Calu3 (cell line): ENCODE data around the gene ACTR6. TPM values are rescaled to one million over a fixed set of nuclear protein-coding genes. Genes with fewer than 3 reads are reported as not detected.

Experiments
- BruUV-seq: library from RNA; stranded (reverse); fragments of 400-500 nt; replicated peaks from 2 replicates; lab custom pipeline; 2021; lab: Mats Ljungman, UMichigan
- CTCF ChIA-PET: fragments of 300-600 bp; sonication (Branson Sonifier 250); formaldehyde crosslinking; loops from one replicate; lab custom pipeline; 2022; ENCODE audit warnings: antibody characterized with exemption; lab: Charles Lee
- DNase-seq: peaks from one replicate; pipeline ENCODE4 v3.0.0; 2022
- H3K27ac Mint-ChIP-seq: one replicate; pipeline ENCODE4 v1.8.0; 2022; ENCODE audit warnings: mixed read lengths; ENCODE audit not compliant: unreplicated experiment
- H3K27me3 Mint-ChIP-seq: one replicate; pipeline ENCODE4 v1.8.0; 2022; ENCODE audit warnings: mixed read lengths; ENCODE audit not compliant: unreplicated experiment
- H3K36me3 Mint-ChIP-seq: one replicate; pipeline ENCODE4 v1.8.0; 2022; ENCODE audit warnings: mild to moderate bottlenecking, moderate library complexity, mixed read lengths; ENCODE audit not compliant: insufficient read depth, unreplicated experiment
- H3K4me1 Mint-ChIP-seq: one replicate; pipeline ENCODE4 v1.8.0; 2022; ENCODE audit warnings: mild to moderate bottlenecking, low read depth, mixed read lengths; ENCODE audit not compliant: unreplicated experiment
- H3K4me3 Mint-ChIP-seq: one replicate; pipeline ENCODE4 v1.8.0; 2022; ENCODE audit warnings: mild to moderate bottlenecking, low read depth, moderate library complexity, mixed read lengths; ENCODE audit not compliant: unreplicated experiment
- H3K9me3 Mint-ChIP-seq: one replicate; pipeline ENCODE4 v1.8.0; 2022; ENCODE audit warnings: low read depth, mixed read lengths; ENCODE audit not compliant: unreplicated experiment
- CTCF ChIP-seq: fragments of 200-600 bp; IDR thresholded peaks from one replicate; pipeline ENCODE4 v1.8.0; 2022; ENCODE audit warnings: antibody characterized with exemption; ENCODE audit not compliant: unreplicated experiment
- intact Hi-C: fragments of 100-400 bp; cut with micrococcal nuclease; formaldehyde crosslinking; loops from one replicate; pipeline ENCODE4 v1.10.0; 2022; ENCODE audit not compliant: unreplicated experiment
- total RNA-seq: library from RNA; stranded (reverse); gene quantifications from 2 replicates; pipeline ENCODE4 v1.2.3, GENCODE V29; 2022

The ACTR6 gene
- total RNA-seq, 1 experiment from 2014 or later: 35.2 TPM

- no peaks in the 10 kb centered on the region for H3K4me1 Mint-ChIP-seq
- H3K9me3 Mint-ChIP-seq: no peaks in the 10 kb centered on the region
- no peaks in the 10 kb centered on the region for H3K27me3 Mint-ChIP-seq
- no TSS peak for BruUV-seq
- peak; percentile 90 for DNase-seq
- intact Hi-C loops: loop anchor here (10.0 kb wide), 1 partner anchor 385 kb away; no protein-coding TSS in a partner anchor
- H3K36me3 Mint-ChIP-seq: peaks cover 34% of the 10 kb centered on the region
- TF ChIP-seq CTCF: no peak
- H3K27ac Mint-ChIP-seq: peak overlapping the region; percentile 96
- CTCF ChIA-PET: interaction anchor here (0.6 to 1.5 kb wide), 4 partner anchors 30 to 1107 kb away, joined by 3 to 6 read pairs (median 4); partner anchors contain the start of genes DEPDC4 and SCYL2
- H3K4me3 Mint-ChIP-seq: peak overlapping the region; percentile 80
These were observed 1.1 kb upstream of the ACTR6 start for GRCh38 chr12:100199347-100200149.

- Mint-ChIP-seq H3K4me3 (peak overlapping the region; percentile 80), H3K4me1 (no peaks in the 10 kb centered on the region), H3K9me3 (no peaks in the 10 kb centered on the region), H3K27ac (peak overlapping the region; percentile 96), H3K27me3 (no peaks in the 10 kb centered on the region), H3K36me3 (peaks cover 40% of the 10 kb centered on the region)
- no peak for TF ChIP-seq CTCF
- intact Hi-C loops: loop anchor here (1.0 to 10.0 kb wide), 2 partner anchors 64 to 387 kb away; no protein-coding TSS in a partner anchor
- CTCF ChIA-PET: interaction anchor here (0.7 to 1.0 kb wide), 2 partner anchors 9 to 36 kb away, joined by 3 to 4 read pairs; no protein-coding TSS in a partner anchor
- BruUV-seq: no TSS peak
- no peak for DNase-seq
These were observed 1.2 kb downstream of the ACTR6 start for GRCh38 chr12:100201604-100202423.

GRCh38 chr12:100207311-100207710, 6.7 kb downstream of the ACTR6 start:
- no peaks in the 10 kb centered on the region for H3K4me1 Mint-ChIP-seq
- no peak for DNase-seq
- H3K9me3 Mint-ChIP-seq: no peaks in the 10 kb centered on the region
- H3K4me3 Mint-ChIP-seq: no peak overlapping the region
- no peak overlapping the region for H3K27ac Mint-ChIP-seq
- H3K36me3 Mint-ChIP-seq: peaks cover 12% of the 10 kb centered on the region
- intact Hi-C loops: loop anchor here (10.0 kb wide), 1 partner anchor 393 kb away; no protein-coding TSS in a partner anchor
- CTCF ChIA-PET: interaction anchor here (0.5 kb wide), 1 partner anchor 115 kb away, joined by 4 read pairs; no protein-coding TSS in a partner anchor
- H3K27me3 Mint-ChIP-seq: no peaks in the 10 kb centered on the region
- no TSS peak for BruUV-seq
- no peak for TF ChIP-seq CTCF

GRCh38 chr12:100208834-100209233, 8.2 kb downstream of the ACTR6 start:
- intact Hi-C loops: loop anchor here (10.0 kb wide), 1 partner anchor 394 kb away; no protein-coding TSS in a partner anchor
- no peaks in the 10 kb centered on the region for H3K4me1 Mint-ChIP-seq
- no peaks in the 10 kb centered on the region for H3K9me3 Mint-ChIP-seq
- CTCF ChIA-PET: interaction anchor here (0.7 kb wide), 1 partner anchor 1750 kb away, joined by 3 read pairs; no protein-coding TSS in a partner anchor
- H3K27ac Mint-ChIP-seq: no peak overlapping the region
- no peak for TF ChIP-seq CTCF
- no peak for DNase-seq
- BruUV-seq: no TSS peak
- no peak overlapping the region for H3K4me3 Mint-ChIP-seq
- peaks cover 12% of the 10 kb centered on the region for H3K36me3 Mint-ChIP-seq
- H3K27me3 Mint-ChIP-seq: no peaks in the 10 kb centered on the region
